Measurements from ENCODE around the gene PDZD2. TPM values are rescaled to one million over a fixed set of nuclear protein-coding genes. Genes with fewer than 3 reads are reported as not detected.

PDZD2 gene
- total and polyA plus RNA-seq, 8 donors: under 0.01 to 61.3 (median 5.8) TPM

DNA sequence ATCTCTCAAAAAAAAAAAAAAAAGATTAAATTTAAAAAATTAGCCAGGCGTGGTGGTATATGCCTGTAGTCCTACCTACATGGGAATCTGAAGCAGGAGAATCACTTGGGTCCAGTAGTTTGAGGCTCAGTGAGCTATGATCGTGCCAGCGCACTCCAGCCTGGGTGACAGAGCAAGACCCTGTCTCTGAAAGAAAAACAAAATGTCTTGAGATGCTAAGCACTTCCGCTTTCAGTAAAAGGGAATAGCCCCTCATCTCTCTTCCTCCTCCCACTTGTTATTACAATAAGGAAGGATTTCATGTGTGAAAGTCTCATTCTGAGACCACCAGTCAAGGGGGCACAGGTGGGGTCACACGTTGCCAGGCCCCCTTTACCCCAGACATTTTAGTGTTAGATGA lies 455.8 kb downstream of the PDZD2 start:
- intact Hi-C loops (cut with DNase I; ENCODE audit: low total_unique reads): no loop called here
- no peak for DNase-seq
- Histone ChIP-seq H3K9me3 (no peaks in the 10 kb centered on the region), H3K27me3 (no peaks in the 10 kb centered on the region), H3K4me1 (peaks cover 0 to 33% (median 17%) of the 10 kb centered on the region in 4 donors), H3K36me3 (peaks cover 0 to 56% (median 37%) of the 10 kb centered on the region in 4 donors), H3K4me3 (no peak overlapping the region), H3K27ac (peak overlapping the region in 1 of 5 donors; percentile 16)
- TF ChIP-seq, protein P1, sequence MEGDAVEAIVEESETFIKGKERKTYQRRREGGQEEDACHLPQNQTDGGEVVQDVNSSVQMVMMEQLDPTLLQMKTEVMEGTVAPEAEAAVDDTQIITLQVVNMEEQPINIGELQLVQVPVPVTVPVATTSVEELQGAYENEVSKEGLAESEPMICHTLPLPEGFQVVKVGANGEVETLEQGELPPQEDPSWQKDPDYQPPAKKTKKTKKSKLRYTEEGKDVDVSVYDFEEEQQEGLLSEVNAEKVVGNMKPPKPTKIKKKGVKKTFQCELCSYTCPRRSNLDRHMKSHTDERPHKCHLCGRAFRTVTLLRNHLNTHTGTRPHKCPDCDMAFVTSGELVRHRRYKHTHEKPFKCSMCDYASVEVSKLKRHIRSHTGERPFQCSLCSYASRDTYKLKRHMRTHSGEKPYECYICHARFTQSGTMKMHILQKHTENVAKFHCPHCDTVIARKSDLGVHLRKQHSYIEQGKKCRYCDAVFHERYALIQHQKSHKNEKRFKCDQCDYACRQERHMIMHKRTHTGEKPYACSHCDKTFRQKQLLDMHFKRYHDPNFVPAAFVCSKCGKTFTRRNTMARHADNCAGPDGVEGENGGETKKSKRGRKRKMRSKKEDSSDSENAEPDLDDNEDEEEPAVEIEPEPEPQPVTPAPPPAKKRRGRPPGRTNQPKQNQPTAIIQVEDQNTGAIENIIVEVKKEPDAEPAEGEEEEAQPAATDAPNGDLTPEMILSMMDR (IDR thresholded peaks at IDR 0.05): no peak
- TF ChIP-seq EP300 (IDR thresholded peaks at IDR 0.05) (no peak), POLR2A (IDR thresholded peaks at IDR 0.05) (no peak), POLR2AphosphoS5 (IDR thresholded peaks at IDR 0.05) (no peak)
- 89 to 95% (median 93%) methylated on average over 5 of the region's 5 CpGs for WGBS, 5 donors

DNA sequence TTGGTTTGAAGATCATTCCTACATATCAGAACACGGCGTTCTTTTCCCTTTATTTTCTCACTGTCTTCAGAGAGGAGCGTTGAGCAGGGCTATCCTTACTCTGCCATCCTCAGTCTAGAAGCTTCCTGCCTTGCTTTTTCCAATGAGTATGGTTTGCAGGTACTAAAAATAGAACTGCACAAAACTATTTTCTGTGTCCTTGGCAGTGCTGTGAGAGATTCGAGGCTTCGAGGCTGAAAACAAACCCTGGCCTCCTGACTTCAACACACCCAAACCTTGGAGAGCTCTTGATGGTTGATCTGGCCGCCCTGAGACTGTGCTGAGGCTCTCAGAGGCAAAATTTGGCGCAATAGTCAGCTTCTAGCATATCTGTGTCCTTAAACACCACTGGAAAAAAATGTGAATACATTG lies 456.3 kb downstream of the PDZD2 start:
- Histone ChIP-seq H3K36me3 (peaks cover 0 to 56% (median 37%) of the 10 kb centered on the region in 4 donors), H3K27me3 (no peaks in the 10 kb centered on the region), H3K27ac (peak overlapping the region in 1 of 5 donors; percentile 16), H3K4me3 (no peak overlapping the region), H3K4me1 (peaks cover 0 to 39% (median 20%) of the 10 kb centered on the region in 4 donors), H3K9me3 (no peaks in the 10 kb centered on the region)
- peak in 1 of 2 donors; percentile 14 for DNase-seq
- intact Hi-C loops (cut with DNase I; ENCODE audit: low total_unique reads): no loop called here
- TF ChIP-seq POLR2AphosphoS5 (IDR thresholded peaks at IDR 0.05): no peak
- TF ChIP-seq, protein P1 (IDR thresholded peaks at IDR 0.05): no peak
- 58 to 76% (median 65%) methylated on average over 7 of the region's 7 CpGs for WGBS, 5 donors

DNA sequence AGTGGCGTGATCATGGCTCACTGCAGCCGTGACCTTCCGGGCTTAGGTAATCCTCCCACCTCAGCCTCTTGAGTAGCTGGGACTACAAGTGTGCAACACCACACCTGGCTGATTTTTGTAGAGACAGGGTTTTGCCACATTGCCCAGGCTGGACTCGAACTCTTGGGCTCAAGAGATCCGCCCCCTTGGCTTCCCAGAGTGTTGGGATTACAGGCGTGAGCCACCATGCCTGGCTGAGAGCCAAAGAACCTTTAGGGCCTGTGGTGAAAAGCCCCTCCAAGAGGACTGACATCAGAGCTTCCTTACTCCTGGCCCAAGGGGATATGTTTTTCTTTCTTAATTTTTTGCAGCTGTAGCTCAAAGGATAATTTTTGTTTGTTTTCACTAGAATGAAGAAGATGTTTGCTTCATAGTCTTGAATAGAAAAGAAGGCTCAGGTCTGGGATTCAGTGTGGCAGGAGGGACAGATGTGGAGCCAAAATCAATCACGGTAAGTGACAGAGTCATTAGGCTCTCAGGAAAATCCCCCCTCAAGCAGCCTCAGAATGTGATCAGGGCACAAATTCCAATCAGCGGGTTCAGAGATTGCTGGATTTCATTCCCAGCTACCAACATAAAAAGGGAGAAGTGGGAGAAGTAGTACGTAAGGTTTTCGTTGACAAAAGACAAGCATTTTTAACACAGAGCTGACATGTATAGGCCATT lies 458.1 kb downstream of the PDZD2 start:
- Histone ChIP-seq H3K36me3 (peaks cover 8 to 67% (median 48%) of the 10 kb centered on the region in 4 donors), H3K9me3 (no peaks in the 10 kb centered on the region)
- intact Hi-C loops (cut with DNase I; ENCODE audit: low total_unique reads): no loop called here

DNA sequence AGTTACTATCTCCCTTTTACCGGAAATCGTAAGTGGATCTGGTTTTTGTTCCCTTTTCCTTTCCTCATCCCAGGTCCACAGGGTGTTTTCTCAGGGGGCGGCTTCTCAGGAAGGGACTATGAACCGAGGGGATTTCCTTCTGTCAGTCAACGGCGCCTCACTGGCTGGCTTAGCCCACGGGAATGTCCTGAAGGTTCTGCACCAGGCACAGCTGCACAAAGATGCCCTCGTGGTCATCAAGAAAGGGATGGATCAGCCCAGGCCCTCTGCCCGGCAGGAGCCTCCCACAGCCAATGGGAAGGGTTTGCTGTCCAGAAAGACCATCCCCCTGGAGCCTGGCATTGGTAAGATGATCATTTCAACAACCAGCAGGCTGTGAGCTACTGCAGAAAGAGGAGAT lies 459.4 kb downstream of the PDZD2 start:
- Histone ChIP-seq H3K27me3 (no peaks in the 10 kb centered on the region), H3K4me1 (peaks cover 0 to 34% (median 21%) of the 10 kb centered on the region in 4 donors), H3K36me3 (peaks cover 12 to 79% (median 61%) of the 10 kb centered on the region in 4 donors), H3K9me3 (no peaks in the 10 kb centered on the region), H3K27ac (peak overlapping the region in 4 of 5 donors; percentile 0 to 74 (median 53)), H3K4me3 (no peak overlapping the region)
- TF ChIP-seq POLR2A (IDR thresholded peaks at IDR 0.05): no peak
- no peak for TF ChIP-seq EP300 (IDR thresholded peaks at IDR 0.05)
- no peak for TF ChIP-seq POLR2AphosphoS5 (IDR thresholded peaks at IDR 0.05)
- TF ChIP-seq, protein P1 (IDR thresholded peaks at IDR 0.05): no peak
- intact Hi-C loops (cut with DNase I; ENCODE audit: low total_unique reads): no loop called here
- peak; percentile 20 to 41 for DNase-seq
- 75 to 86% (median 84%) methylated on average over 9 of the region's 9 CpGs for WGBS, 5 donors

More for the DNA sequence above, 458.1 kb downstream of the PDZD2 start:
- H3K27ac ChIP-seq: no peak overlapping the region
- peak in 1 of 2 donors; percentile 24 for DNase-seq
- no peak for TF ChIP-seq POLR2AphosphoS5 (IDR thresholded peaks at IDR 0.05)
- no peak for TF ChIP-seq EP300 (IDR thresholded peaks at IDR 0.05)
- no peak for TF ChIP-seq POLR2A (IDR thresholded peaks at IDR 0.05)
- TF ChIP-seq, protein P1 (IDR thresholded peaks at IDR 0.05): no peak
- 88 to 95% (median 95%) methylated on average over 9 to 10 of the region's 10 CpGs for WGBS, 5 donors
- H3K4me1 ChIP-seq: peaks cover 0 to 39% (median 24%) of the 10 kb centered on the region in 4 donors
- H3K4me3 ChIP-seq: no peak overlapping the region
- no peaks in the 10 kb centered on the region for H3K27me3 ChIP-seq

All from stomach (tissue), 9 donors.